Measurements from ENCODE around the gene PCNX2. TPM values are rescaled to one million over a fixed set of nuclear protein-coding genes. Genes with fewer than 3 reads are reported as not detected.

The PCNX2 gene
- total RNA-seq, 1 experiment from 2014 or later, result 18.6 TPM

DNA sequence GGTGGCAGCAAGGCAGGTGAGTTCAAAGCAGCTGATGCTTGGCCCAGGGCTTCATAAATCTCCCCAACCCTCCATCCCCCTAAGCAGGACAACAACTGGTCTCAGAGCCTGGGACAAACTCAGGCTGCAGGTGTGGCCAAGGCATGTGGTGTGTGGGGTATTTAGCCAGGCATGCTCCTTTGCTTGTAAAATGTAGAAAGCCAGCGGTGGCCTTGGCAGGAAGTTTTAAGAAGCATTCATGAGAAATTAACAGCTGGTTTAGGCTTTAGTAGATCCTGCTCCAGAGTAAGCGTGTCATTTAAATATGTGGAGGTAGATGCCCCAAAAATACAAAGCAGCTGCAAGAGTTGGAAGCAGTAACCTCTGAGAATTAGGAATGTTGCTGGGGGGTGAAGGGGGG, 300.3 kb downstream of the PCNX2 start:
- CTCF ChIA-PET, result no interaction called here

DNA sequence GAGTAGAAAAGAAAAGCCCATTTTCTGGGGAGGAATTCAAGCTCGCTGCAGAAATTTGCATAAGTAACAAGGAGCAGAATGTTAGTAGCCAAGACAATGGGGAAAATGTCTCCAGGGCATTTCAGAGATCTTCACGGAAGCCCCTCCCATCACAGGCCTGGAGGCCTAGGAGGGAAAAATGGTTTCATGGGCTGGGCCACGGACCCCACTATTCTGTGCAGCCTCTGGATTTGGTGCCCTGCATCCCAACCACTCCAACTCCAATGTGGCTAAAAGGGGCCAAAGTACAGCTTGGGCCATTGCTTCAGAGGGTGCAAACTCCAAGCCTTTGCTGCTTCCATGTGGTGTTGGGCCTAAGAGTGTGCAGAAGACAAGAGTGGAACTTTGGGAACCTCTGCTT, 302.0 kb downstream of the PCNX2 start:
- no TSS peak for BruUV-seq (replicated peaks)
- Histone ChIP-seq H3K27ac (no peak overlapping the region), H3K9me2 (ENCODE audit: insufficient read depth) (no peaks in the 10 kb centered on the region), H2AFZ (no peak overlapping the region), H4K20me1 (ENCODE audit: insufficient read depth) (no peaks in the 10 kb centered on the region), H3K79me2 (ENCODE audit: low read depth) (no peaks in the 10 kb centered on the region), H3K36me3 (ENCODE audit: low read depth) (0 out of 2 replicates have a peak, but pooled peaks cover 5% of the 10 kb centered on the region), H3K4me3 (no peak overlapping the region), H3K27me3 (ENCODE audit: insufficient read depth, low read depth) (no peaks in the 10 kb centered on the region), H3K9me3 (ENCODE audit: insufficient read depth, low read depth) (no peaks in the 10 kb centered on the region), H3K4me2 (no peak overlapping the region), H3F3A (ENCODE audit: insufficient read depth, low read depth) (no peaks in the 10 kb centered on the region), H3K4me1 (replicated peaks; ENCODE audit: insufficient read depth) (0 out of 2 replicates have a peak, but pooled peaks cover 3% of the 10 kb centered on the region)
- POLR2A ChIA-PET (ENCODE audit: unreplicated experiment), result no interaction called here
- intact Hi-C loops (cut with micrococcal nuclease; ENCODE audit: unreplicated experiment), result no loop called here
- DNase-seq, result no peak
- CTCF ChIA-PET, result no interaction called here
- TF ChIP-seq, protein P1, sequence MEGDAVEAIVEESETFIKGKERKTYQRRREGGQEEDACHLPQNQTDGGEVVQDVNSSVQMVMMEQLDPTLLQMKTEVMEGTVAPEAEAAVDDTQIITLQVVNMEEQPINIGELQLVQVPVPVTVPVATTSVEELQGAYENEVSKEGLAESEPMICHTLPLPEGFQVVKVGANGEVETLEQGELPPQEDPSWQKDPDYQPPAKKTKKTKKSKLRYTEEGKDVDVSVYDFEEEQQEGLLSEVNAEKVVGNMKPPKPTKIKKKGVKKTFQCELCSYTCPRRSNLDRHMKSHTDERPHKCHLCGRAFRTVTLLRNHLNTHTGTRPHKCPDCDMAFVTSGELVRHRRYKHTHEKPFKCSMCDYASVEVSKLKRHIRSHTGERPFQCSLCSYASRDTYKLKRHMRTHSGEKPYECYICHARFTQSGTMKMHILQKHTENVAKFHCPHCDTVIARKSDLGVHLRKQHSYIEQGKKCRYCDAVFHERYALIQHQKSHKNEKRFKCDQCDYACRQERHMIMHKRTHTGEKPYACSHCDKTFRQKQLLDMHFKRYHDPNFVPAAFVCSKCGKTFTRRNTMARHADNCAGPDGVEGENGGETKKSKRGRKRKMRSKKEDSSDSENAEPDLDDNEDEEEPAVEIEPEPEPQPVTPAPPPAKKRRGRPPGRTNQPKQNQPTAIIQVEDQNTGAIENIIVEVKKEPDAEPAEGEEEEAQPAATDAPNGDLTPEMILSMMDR (conservative IDR thresholded peaks at IDR 0.05), result no peak
- no peak for TF ChIP-seq EZH2 (IDR thresholded peaks at IDR 0.05; ENCODE audit: low read depth)

More for the DNA sequence above, 300.3 kb downstream of the PCNX2 start:
- Histone ChIP-seq H2AFZ (no peak overlapping the region), H3K36me3 (ENCODE audit: low read depth) (0 out of 2 replicates have a peak, but pooled peaks cover 5% of the 10 kb centered on the region), H3K27me3 (ENCODE audit: insufficient read depth, low read depth) (no peaks in the 10 kb centered on the region), H3K79me2 (ENCODE audit: low read depth) (no peaks in the 10 kb centered on the region), H3F3A (ENCODE audit: insufficient read depth, low read depth) (no peaks in the 10 kb centered on the region), H3K27ac (no peak overlapping the region), H3K9me2 (ENCODE audit: insufficient read depth) (no peaks in the 10 kb centered on the region), H3K9me3 (ENCODE audit: insufficient read depth, low read depth) (no peaks in the 10 kb centered on the region), H4K20me1 (ENCODE audit: insufficient read depth) (no peaks in the 10 kb centered on the region), H3K4me1 (replicated peaks; ENCODE audit: insufficient read depth) (no peaks in the 10 kb centered on the region), H3K4me3 (no peak overlapping the region), H3K4me2 (no peak overlapping the region)
- TF ChIP-seq EZH2 (IDR thresholded peaks at IDR 0.05; ENCODE audit: low read depth), result no peak
- TF ChIP-seq, protein P1 (conservative IDR thresholded peaks at IDR 0.05), result no peak
- no peak for DNase-seq
- POLR2A ChIA-PET (ENCODE audit: unreplicated experiment), result no interaction called here
- intact Hi-C loops (cut with micrococcal nuclease; ENCODE audit: unreplicated experiment), result no loop called here
- no TSS peak for BruUV-seq (replicated peaks)

DNA sequence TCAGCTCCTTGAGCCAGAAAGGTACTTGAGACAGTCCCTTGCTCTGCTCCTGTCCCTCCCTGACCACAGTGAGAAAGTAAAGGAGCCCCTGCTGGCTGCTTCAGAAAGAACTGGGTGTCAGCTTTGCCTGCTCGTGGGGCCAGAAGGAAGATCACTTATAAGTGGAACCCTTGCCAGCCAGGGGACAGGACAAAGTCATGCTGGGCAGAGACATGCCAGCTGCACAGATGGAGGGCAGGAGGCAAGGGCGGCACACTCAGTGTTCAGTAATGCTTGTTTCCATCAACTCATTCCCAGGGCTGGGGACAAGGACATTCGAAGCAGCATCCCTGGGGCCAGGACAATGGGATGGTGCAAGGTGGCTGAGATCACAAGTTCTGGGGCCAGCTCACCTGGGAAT, 303.3 kb downstream of the PCNX2 start:
- POLR2A ChIA-PET (ENCODE audit: unreplicated experiment), result no interaction called here
- no TSS peak for BruUV-seq (replicated peaks)
- H3K79me2 ChIP-seq (ENCODE audit: low read depth), result no peaks in the 10 kb centered on the region
- H3K36me3 ChIP-seq (ENCODE audit: low read depth), result 0 out of 2 replicates have a peak, but pooled peaks cover 5% of the 10 kb centered on the region
- no peak overlapping the region for H3K27ac ChIP-seq
- H2AFZ ChIP-seq, result no peak overlapping the region
- H3K4me2 ChIP-seq, result no peak overlapping the region
- TF ChIP-seq, protein P1 (conservative IDR thresholded peaks at IDR 0.05), result no peak
- TF ChIP-seq EZH2 (IDR thresholded peaks at IDR 0.05; ENCODE audit: low read depth), result no peak
- H3K9me3 ChIP-seq (ENCODE audit: insufficient read depth, low read depth), result no peaks in the 10 kb centered on the region
- no peaks in the 10 kb centered on the region for H3K27me3 ChIP-seq (ENCODE audit: insufficient read depth, low read depth)
- H4K20me1 ChIP-seq (ENCODE audit: insufficient read depth), result no peaks in the 10 kb centered on the region
- DNase-seq, result no peak
- intact Hi-C loops (cut with micrococcal nuclease; ENCODE audit: unreplicated experiment), result no loop called here
- no peak overlapping the region for H3K4me3 ChIP-seq
- H3F3A ChIP-seq (ENCODE audit: insufficient read depth, low read depth), result no peaks in the 10 kb centered on the region
- CTCF ChIA-PET, result no interaction called here
- H3K4me1 ChIP-seq (replicated peaks; ENCODE audit: insufficient read depth), result 0 out of 2 replicates have a peak, but pooled peaks cover 7% of the 10 kb centered on the region
- H3K9me2 ChIP-seq (ENCODE audit: insufficient read depth), result no peaks in the 10 kb centered on the region

Data from PC-9 (cell line).